ENCODE data around the gene PRPF40A.

DNA sequence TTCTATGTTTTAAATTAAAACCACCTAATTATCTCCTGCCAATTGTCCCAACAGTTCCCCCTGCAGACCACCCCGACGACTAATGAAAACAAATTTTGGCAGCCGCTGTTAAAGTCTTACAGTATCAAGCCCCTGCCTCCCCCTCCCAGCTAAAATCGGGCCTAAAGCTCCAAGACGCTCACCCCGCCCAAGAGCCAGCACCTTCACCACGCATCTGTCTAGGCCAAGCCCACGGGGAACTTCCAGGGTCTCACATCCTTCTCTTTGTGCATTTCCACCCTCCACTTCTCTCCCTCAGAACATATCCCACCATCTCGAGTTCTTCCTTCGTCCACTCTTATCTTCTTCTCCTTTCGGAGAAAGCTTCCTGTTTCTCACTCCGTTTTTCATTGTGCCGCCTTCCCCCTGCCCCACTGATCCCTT, 445 bp downstream of the PRPF40A start:
- TF ChIP-seq, protein P1, sequence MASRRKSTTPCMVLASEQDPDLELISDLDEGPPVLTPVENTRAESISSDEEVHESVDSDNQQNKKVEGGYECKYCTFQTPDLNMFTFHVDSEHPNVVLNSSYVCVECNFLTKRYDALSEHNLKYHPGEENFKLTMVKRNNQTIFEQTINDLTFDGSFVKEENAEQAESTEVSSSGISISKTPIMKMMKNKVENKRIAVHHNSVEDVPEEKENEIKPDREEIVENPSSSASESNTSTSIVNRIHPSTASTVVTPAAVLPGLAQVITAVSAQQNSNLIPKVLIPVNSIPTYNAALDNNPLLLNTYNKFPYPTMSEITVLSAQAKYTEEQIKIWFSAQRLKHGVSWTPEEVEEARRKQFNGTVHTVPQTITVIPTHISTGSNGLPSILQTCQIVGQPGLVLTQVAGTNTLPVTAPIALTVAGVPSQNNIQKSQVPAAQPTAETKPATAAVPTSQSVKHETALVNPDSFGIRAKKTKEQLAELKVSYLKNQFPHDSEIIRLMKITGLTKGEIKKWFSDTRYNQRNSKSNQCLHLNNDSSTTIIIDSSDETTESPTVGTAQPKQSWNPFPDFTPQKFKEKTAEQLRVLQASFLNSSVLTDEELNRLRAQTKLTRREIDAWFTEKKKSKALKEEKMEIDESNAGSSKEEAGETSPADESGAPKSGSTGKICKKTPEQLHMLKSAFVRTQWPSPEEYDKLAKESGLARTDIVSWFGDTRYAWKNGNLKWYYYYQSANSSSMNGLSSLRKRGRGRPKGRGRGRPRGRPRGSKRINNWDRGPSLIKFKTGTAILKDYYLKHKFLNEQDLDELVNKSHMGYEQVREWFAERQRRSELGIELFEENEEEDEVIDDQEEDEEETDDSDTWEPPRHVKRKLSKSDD (conservative IDR thresholded peaks at IDR 0.05; ENCODE audit: low read length): no peak
- TF ChIP-seq BHLHE40 (IDR thresholded peaks at IDR 0.05; ENCODE audit: low read length) (no peak), SMAD3 (CRISPR knock-in tag; conservative IDR thresholded peaks at IDR 0.05) (no peak), KDM5B (IDR thresholded peaks at IDR 0.05; ENCODE audit: insufficient replicate concordance, low read depth, low read length) (no peak), EP300 (IDR thresholded peaks at IDR 0.05; ENCODE audit: low read length) (no peak), IFI16 (CRISPR knock-in tag; IDR thresholded peaks at IDR 0.05) (no peak), MAFF (IDR thresholded peaks at IDR 0.05; ENCODE audit: low read length) (no peak)
- TF ChIP-seq, protein P2, sequence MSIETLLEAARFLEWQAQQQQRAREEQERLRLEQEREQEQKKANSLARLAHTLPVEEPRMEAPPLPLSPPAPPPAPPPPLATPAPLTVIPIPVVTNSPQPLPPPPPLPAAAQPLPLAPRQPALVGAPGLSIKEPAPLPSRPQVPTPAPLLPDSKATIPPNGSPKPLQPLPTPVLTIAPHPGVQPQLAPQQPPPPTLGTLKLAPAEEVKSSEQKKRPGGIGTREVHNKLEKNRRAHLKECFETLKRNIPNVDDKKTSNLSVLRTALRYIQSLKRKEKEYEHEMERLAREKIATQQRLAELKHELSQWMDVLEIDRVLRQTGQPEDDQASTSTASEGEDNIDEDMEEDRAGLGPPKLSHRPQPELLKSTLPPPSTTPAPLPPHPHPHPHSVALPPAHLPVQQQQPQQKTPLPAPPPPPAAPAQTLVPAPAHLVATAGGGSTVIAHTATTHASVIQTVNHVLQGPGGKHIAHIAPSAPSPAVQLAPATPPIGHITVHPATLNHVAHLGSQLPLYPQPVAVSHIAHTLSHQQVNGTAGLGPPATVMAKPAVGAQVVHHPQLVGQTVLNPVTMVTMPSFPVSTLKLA (conservative IDR thresholded peaks at IDR 0.05): no peak
- TF ChIP-seq, protein P3, sequence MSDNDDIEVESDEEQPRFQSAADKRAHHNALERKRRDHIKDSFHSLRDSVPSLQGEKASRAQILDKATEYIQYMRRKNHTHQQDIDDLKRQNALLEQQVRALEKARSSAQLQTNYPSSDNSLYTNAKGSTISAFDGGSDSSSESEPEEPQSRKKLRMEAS (CRISPR knock-in tag; IDR thresholded peaks at IDR 0.05): no peak
- TF ChIP-seq, protein P4, sequence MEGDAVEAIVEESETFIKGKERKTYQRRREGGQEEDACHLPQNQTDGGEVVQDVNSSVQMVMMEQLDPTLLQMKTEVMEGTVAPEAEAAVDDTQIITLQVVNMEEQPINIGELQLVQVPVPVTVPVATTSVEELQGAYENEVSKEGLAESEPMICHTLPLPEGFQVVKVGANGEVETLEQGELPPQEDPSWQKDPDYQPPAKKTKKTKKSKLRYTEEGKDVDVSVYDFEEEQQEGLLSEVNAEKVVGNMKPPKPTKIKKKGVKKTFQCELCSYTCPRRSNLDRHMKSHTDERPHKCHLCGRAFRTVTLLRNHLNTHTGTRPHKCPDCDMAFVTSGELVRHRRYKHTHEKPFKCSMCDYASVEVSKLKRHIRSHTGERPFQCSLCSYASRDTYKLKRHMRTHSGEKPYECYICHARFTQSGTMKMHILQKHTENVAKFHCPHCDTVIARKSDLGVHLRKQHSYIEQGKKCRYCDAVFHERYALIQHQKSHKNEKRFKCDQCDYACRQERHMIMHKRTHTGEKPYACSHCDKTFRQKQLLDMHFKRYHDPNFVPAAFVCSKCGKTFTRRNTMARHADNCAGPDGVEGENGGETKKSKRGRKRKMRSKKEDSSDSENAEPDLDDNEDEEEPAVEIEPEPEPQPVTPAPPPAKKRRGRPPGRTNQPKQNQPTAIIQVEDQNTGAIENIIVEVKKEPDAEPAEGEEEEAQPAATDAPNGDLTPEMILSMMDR (IDR thresholded peaks at IDR 0.05 in 2 of 3, conservative IDR thresholded peaks at IDR 0.05 in 1 of 3; ENCODE audit: insufficient read depth in 2 of 3, low read depth in 1 of 3, low read length in 3 of 3): no peak
- TF ChIP-seq, protein P5, sequence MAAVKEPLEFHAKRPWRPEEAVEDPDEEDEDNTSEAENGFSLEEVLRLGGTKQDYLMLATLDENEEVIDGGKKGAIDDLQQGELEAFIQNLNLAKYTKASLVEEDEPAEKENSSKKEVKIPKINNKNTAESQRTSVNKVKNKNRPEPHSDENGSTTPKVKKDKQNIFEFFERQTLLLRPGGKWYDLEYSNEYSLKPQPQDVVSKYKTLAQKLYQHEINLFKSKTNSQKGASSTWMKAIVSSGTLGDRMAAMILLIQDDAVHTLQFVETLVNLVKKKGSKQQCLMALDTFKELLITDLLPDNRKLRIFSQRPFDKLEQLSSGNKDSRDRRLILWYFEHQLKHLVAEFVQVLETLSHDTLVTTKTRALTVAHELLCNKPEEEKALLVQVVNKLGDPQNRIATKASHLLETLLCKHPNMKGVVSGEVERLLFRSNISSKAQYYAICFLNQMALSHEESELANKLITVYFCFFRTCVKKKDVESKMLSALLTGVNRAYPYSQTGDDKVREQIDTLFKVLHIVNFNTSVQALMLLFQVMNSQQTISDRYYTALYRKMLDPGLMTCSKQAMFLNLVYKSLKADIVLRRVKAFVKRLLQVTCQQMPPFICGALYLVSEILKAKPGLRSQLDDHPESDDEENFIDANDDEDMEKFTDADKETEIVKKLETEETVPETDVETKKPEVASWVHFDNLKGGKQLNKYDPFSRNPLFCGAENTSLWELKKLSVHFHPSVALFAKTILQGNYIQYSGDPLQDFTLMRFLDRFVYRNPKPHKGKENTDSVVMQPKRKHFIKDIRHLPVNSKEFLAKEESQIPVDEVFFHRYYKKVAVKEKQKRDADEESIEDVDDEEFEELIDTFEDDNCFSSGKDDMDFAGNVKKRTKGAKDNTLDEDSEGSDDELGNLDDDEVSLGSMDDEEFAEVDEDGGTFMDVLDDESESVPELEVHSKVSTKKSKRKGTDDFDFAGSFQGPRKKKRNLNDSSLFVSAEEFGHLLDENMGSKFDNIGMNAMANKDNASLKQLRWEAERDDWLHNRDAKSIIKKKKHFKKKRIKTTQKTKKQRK (IDR thresholded peaks at IDR 0.05; ENCODE audit: borderline replicate concordance, low read depth, low read length): no peak
